ENCODE measurements around the gene PRKN.
"Not testable (repeated sequence)": the region's sequence is repeated elsewhere in the genome, so short reads cannot be mapped to it uniquely, and the experiment has no call there.

PRKN gene

DNA sequence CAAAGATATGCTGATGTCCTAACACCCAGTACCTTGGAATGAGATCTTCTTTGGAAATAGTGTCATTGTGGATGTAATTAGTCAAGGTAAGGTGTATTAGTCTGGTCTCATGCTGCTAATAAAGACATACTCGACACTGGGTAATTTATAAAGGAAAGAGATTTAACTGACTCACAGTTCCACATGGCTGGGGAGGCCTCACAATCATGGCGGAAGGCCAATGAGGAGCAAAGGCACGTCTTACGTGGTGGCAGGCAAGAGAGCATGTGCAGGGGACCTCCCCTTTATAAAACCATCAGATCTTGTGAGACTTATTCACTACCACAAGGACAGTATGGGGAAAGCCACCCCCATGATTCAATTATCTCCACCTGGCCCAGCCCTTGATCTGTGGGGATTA lies 1231.3 kb downstream of the PRKN start:
- DNase-seq = not testable (repeated sequence)

DNA sequence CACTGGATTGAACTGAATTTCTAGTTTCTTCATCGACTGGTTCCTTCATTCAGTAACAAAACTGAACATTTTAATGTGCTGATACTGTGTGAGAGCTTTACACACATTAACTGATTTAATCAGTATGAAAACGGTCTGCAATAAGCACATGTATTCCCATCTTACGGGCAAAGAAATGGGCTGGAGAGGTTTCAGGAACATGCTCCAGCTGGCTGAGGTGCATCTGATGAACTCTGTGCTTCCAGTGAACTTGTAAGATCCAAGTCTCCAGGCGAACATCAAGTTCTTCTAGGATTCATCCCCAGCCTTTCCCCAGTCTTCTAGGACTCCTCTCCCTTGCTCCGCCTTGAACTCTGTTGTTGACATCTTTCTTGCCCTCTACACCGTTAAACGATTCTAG lies 1233.0 kb downstream of the PRKN start:
- DNase-seq = no peak

DNA sequence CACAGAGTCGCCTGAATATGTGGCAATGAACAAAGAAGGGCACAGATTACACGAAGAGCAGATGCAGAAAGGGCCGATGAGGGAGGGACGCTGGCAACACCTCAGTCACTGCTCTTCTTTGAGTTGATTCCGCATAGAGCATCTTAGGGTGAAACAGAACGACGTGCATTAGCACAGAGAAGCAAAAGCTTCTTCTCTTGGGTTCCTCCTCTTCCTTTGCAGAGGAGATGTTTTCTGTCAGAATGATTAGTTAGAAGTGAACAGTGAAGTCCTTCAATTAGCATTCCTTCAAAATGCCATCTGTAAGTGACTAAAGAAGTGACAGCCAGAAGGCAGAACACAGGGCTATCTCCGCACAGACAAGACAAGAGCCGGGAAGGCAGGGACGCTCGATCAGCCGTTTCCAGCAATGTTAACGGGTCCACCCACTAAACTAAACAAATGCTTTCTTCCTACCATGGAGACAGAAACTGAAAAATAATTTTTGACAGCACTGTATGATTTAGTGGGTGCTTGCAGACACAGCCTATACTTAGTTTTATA lies 1233.9 kb downstream of the PRKN start:
- DNase-seq = no peak

DNA sequence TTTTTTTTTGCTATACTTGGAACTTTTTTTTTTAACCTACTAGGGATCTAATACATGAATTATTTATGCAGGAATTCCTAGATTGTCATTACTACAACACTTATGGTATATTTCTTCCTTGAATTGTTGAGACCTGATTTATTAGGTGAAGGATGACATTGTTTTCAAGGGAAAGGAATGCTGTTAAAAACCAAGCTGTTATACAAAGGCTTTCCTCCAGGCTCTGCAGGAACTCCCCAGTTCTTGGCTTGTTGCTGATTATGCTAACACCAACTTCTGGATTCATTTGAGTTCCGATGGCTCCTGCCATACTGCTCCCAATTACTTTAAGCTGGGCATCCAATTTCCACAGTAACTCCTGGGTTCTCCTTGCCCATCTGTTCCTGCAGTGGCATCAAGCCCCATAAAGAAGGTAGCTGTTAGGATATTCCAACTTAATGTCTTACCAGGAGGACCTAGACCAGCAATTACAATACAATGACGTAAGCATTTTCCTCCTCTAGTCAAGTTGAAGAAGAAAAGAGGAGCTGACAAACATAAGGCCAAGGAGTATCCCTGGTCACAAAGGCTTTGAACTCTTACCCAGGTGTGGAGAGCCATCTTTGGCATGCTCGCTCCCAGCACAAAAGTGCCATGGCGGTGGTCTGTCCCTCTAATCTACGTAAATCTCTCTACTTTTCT lies 1237.8 kb downstream of the PRKN start:
- no peak for DNase-seq

DNA sequence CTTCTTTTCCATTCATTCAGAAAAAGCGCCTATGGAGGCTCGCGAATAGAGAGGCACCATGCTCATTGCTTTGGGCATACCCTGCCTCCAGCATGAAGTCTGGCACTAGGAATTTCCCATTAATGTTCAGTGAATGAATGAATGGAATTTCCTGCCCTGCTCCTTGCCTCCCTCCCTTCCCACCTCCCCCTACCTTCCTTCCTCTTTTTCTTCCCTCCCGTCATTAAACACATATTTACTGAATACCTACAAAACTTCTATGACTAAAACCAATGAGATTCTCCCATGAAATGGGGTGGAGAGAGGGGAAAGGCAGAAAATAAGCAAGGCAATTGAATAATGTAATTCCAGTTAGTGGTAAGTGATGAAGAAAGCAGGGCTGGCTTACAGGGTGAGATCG lies 1239.9 kb downstream of the PRKN start:
- no peak for DNase-seq

DNA sequence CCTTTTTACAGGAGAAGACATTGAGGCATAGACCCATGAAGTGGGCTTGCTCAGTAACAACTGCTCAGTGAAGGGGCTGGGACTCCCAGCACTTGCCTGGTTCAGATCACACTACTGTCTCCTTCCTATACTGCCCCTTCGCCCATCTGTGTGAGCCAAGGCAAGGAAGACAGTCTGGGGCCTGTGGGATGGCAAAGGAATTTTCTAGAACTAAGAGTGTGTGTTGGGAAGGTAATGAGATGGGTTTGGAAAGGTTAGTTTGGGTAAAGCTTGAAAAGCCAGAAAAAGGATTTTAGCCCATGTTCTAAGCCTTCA lies 1240.4 kb downstream of the PRKN start:
- DNase-seq = no peak

DNA sequence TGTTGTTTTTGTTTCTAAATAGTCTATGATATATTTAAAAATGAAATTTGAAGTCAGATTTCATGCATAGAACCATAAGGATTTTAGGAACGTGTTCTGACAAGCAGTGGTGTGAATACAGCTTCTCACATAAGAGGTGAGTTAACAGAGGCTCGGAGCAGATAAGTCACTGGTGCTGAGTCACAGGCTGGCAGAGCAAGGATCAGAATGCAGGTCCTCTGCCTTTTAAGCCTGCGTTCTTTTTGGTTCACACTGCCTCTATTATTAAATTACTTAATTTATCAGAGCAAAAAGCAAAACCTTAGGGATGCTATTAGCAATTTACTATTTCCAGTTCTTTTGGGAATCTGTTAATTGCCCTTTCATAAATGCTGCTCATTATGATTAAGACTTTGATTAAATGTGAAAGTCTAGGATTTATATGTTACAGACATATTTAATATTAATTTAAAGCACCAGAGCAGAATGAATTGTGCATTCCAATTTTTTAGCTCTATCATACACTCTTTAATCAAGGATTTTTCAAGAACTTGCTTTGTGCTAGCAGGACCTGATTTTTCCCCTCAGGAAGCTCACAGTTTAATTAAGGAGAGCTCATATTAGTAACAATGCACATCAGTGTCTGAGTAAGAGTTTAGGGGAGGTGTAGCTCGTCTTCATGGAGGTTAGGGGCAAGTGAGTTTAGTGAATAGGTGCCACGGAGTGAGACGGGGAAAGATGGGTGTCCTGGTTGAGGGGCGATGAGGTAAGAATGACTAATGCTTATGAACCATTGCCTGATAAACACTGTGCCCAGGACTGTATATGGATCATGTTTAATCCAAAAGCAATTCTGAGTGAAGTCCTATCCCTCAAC lies 1241.0 kb downstream of the PRKN start:
- DNase-seq = no peak

DNA sequence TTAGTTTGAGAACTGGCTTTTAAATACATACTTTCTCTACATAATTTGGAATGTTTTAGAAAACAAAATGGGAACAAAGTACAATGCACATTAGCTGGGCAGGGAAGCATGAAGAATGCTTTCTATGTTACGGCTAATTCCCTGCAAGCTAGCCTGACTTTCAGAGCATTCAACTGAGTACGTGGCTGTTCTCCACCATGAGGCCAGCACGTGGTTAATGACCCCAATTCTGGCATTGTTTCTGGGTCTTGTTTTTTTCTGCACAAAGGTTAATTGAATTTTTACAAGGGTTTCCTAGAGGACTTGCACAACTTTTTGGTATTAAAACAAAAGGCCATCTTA lies 1245.1 kb downstream of the PRKN start:
- no peak for DNase-seq

DNA sequence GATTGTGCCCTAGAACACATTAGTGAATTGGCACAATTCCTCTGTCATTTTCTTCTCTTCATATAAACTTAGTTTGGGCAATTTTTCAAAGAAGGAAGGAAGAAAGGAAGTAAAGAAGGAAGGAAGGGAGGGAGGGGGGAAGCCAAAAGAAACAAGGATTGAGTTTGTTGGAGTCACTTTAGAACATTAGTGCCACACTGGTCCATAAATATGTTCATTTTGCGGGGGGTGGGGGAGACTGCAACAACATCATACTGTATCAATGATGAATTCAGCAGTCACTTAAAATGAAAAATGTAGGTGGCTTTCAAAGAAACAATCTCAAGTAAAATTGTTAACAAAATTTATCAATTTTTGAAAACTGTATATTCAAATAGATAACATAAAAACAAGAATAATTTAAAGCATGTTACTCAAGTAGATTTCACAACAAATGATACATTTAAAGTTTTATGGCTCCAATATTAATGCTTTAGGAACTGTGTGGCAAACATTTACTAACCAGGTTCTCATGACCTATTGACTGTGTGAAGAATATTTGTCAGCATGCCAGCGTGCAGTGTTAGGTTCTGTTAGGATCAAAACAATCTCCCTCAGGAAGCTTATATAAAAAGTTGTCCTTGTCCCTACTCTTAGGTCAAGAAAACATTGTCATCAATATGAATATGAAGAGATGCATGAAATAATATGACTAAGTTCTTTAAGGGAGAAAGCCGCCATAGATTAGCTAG lies 1245.6 kb downstream of the PRKN start:
- DNase-seq = no peak

DNA sequence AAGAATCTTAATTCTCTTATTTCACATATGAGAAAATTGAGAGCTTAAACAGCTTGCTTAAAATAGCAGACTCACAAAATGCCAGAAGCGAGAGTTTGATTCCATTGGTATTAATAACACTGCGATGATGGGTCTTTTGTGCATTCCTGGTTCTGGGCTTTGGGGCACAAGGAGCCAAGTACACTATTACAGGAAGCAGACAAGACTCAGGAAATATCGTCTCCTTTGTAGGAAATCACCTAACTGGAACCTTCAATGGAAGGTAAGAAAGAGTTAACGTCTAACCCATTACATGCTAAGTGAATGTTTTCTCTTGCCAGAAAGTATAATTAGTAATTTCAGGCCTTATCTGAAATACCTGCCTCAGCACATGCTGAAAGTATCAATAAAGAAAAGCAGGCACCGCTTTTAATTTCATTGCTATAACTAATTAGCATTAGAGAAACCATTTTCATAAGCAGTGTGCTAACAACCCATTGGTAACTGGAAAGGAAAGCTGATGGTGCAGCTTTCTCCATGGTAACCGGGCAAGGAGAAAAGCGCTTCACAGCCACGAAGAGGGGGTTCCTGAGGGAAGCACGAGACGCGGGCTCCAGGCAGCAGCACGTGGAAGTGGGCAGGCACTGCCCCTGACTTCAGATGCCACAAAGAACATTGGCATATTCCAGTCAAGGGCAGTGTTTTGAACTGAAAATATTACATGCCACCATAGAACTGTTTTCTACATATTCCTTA lies 1247.0 kb downstream of the PRKN start:
- DNase-seq = no peak

DNA sequence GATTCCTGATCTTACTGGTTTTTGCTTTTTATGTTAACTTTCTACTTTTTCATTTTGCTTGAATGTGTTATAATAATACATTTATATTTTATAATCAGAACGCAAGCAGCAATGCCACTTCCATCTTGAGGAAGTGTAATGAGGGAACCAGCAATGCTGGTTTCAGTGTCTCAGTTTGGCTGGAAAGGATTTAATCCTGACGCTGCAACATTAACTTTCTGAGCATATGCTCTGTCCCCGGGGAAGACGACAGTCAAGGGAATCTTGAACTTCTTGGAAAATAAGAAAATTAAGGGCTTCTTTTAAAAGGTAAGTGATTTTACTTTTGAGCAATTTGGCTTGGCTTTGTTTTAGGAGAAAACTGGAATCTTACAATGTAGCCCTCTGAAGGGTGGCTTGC lies 1248.2 kb downstream of the PRKN start:
- DNase-seq = no peak

DNA sequence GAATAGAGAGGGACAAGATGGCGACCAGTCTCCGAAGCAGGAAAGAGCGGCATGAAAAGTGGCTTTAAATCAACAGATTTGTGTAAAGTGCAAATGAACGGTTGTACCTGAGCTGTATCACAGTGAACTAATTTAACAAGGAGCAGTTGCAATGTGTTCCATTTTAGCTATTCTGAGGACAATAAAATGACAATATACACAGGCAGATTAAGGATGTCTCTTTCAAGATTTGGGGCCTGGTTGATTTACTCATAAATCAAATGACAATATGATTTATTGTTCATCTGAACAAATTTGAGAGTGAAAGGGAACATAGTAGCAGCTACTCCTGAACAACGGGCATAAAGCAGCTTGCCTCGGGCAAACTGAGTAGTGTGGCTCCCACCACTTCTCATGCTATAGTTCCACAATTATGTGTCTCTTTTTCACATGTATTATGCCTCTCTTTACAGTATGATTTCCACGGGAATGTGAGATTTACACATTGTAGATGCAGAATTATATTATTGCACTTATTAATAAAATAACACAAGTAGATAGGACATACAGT lies 1249.6 kb downstream of the PRKN start:
- DNase-seq = no peak

DNA sequence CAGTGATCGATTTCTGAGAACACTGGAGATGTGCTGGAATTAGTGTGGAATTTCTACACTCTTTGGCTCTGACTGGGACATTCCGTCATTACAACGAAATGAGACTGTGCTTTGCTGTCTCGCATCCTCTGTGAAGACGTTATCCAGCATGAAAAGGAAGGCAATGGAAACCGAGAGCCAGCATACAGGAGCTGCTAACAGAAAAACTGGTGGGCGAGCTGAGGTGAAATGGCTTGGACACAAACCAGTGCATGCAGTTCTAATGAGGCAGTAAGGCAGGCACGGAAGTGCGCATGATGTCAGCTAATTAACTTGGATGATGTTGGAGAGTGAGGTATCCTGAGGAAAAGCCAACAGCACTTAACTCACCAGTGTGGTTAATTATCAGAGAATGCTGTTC lies 1250.9 kb downstream of the PRKN start:
- DNase-seq = no peak

DNA sequence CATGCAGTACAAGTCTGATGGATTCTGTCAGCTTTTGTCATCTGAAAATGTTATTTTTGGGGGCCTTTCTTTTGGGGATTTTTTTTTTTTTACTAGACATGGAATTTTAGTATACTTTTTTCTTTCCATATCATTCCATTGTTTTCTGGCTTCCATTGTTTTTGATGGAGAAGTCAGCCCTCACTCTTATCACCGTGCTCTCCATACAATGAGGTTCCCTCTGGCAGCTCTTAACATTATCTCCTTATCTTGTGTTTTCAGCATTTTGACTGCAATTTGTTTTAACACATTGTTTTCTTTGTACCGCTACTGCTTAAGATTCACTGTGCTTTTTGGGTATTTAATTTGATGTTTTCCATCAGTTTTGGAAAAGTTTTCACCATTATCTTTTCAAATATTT lies 1262.2 kb downstream of the PRKN start:
- DNase-seq = no peak

DNA sequence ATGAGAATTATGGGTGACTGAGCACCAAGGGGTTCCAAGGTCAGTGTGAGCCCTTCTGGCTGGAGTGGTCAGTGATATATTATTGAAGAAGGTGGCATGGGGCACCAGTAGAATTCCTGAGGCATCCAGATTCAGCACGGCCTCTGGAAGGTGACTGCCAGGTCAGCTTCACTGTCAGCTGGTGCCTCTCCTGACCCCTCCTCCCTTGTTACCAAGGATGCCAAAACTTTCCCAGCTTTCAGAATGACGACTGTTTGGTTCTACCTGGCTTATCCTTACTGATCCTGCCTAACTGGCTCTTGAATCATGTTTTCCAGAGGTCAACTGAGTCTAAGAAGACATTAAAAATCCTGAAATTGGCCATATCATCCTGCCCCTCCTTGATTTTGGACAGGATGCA lies 1264.5 kb downstream of the PRKN start:
- DNase-seq = no peak

DNA sequence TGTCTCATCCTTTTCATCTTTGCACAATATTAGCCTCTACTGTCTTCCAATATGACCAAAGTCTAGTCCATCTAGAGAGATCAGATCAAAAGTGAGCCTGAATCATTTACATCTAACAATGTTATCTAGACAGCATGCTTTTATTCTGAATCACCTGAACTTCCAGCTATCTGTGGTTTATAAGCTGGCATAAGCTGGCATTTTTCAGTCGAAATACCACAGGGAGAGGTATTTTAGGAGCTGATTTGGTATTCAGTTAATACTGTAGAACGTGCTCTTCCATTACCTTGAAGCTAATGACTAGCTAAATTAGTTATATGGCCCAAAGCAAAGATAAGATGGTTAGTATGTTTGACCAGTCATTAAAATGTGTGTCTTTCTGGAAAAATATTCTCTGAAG lies 1265.4 kb downstream of the PRKN start:
- no peak for DNase-seq

DNA sequence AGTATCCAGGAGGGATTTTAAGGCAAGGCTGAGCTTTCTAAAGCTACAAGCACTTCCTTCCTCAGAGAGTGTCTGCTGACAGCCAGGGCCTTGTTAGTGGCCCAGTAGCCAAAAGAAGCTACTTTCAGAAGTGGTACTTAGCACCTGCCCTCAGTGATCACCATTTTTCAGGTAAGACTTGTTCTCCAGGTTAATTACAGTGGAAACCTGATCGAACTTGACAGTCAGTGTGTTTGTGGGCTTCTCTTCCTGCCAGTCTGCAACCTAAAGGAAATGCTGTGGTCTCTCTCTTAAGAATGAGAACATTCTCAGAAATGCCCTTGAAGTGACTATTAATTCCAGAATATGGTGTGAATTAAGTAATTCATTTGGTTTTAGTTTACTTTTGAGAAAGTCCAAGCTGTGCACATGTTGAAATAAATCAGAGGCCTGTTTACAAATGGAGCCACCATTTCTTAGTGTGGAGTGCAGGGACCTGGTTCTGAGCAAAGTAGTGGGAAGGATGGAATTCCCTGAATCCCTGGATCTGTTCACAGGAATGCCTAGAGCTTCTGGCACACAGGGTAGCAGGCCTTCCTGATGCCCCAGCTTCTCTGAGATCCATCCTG lies 1268.5 kb downstream of the PRKN start:
- DNase-seq = no peak

DNA sequence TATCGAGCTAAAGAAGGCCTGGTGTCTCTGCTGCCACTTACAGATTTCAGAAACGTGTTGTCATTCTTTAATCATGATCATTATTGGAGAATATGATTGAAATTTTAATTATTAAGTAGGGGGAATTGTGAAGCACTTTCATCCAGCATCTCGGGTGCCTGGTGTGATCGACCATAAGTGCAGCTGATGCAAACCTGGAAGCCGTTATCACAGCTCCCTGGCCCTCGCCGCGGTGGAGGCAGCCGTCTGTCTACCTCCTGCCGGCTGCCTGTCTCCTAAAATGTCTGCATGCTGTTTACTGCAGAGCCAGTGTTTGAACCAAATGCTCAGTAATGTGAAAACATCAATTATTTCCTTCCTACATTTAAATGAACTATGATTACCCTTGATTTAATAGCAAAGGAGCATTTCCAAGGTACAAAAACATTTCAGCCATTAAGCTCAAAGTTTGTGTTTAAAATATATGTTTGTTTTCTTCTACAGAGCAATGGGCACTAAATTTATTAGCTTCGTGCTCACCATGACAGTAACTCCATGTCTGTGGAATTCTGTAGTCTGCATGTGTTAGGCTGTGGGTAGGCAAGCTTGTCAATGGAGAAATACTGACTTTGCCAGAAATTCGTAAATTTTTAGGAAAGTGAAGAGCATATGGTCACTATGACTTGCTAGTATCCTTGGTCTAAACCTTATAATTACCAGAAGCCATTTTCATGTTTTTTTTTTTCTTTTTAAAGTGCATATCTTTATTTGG lies 1269.2 kb downstream of the PRKN start:
- no peak for DNase-seq

DNA sequence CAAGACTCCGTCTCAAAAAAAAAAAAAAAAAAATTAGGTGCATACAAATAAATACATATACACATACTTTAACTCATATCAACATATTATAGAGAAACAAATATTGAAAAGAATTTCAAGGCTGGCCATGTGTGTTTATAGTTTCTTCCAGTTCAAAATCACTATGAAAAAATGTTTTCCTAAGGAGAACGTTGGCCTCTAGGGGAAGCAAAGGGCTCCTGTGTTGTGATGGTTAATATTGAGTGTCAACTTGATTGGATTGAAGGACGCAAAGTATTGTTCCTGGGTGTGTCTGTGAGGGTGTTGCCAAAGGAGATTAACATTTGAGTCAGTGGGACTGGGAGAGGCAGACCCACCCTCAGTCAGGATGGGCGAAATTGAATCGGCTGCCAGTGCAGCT lies 1271.7 kb downstream of the PRKN start:
- DNase-seq = no peak

DNA sequence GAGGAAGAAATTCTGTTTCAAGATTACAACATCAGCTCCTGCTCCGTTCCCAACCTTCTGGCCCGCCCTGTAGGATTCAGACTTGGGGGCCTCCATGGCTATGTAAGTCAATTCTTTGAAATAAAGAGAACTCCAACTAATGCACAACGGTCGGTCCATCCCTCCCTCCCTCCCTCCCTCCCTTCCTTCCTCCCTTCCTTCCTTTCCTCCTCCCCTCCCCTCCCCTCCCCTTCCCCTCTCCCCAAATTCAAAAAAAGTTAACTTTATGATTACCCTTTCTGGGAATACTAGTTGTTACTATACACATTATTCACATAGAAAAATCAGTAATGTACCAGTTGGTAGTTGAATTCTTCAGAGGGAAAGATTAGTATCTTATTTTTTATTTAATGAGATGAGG lies 1274.0 kb downstream of the PRKN start:
- no peak for DNase-seq

DNA sequence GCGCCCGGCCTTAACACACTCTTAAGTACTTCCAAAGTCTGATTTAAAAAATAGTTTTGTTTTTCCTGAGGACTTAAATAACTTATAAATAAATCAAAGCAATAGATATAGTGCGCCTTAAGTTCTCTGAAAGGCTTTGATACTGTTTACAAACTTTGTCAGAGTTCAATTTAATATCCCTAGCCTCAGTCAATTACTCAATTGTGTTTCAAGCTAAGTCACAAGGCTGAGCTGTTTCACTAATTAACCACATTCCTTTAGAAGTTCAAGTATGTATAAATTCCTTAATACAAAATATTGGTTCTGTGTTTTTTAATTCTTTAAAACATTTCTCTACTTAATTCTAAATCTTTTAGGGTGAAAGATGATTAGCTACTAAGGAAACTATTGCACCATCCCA lies 1275.3 kb downstream of the PRKN start:
- no peak for DNase-seq

DNA sequence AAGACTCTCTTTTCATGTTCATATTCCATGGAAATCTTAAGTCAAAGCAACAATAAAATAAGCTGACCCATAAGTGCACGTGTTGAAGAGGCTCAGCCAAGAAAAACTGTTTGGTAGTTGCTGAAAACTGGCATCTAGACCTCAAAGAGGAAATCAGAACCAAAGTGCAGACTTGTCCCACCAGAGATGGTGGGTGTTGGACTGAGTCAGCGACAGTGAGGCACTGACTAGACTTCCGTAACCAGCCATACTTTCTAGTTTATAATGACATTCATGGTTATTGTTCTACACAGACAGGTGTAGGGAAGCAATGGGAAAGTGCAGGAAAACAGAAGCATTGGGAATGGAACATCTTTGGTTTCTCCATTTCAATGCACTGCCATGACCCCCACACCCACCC lies 1278.0 kb downstream of the PRKN start:
- DNase-seq = no peak

Measured in GF-D8 (cell line).